ENCODE results near the gene GNRHR. TPM values are rescaled to one million over a fixed set of nuclear protein-coding genes. Genes with fewer than 3 reads are reported as not detected.
"Not testable (repeated sequence)": the region's sequence is repeated elsewhere in the genome, so short reads cannot be mapped to it uniquely, and the experiment has no call there.

The GNRHR gene
- total and polyA plus RNA-seq, 8 donors = not detected

GRCh38 chr4:67764183-67764582, 10.0 kb upstream of the GNRHR start:
- FAIRE-seq (no peak), ATAC-seq (no peak), DNase-seq (no peak)
- no peaks in the 10 kb centered on the region for H3K9me3 ChIP-seq
- H3K4me3 ChIP-seq = no peak overlapping the region
- H3K36me3 ChIP-seq = no peaks in the 10 kb centered on the region
- TF ChIP-seq CTCF (IDR thresholded peaks at IDR 0.05) = no peak
- H3K27ac ChIP-seq = no peak overlapping the region
- H3K4me1 ChIP-seq = no peaks in the 10 kb centered on the region
- H3K27me3 ChIP-seq = no peaks in the 10 kb centered on the region
- intact Hi-C loops (cut with DNase I) = no loop called here

- intact Hi-C loops (cut with DNase I) = no loop called here
- Histone ChIP-seq H3K27ac (no peak overlapping the region), H3K4me3 (no peak overlapping the region), H3K27me3 (no peaks in the 10 kb centered on the region), H3K4me1 (no peaks in the 10 kb centered on the region), H3K9me3 (no peaks in the 10 kb centered on the region), H3K36me3 (no peaks in the 10 kb centered on the region)
- FAIRE-seq (no peak), ATAC-seq (no peak), DNase-seq (no peak)
- WGBS, 2 donors = 51 to 57% methylated on average over 3 of the region's 3 CpGs
- no peak for TF ChIP-seq CTCF (IDR thresholded peaks at IDR 0.05)
Measured at GRCh38 chr4:67762086-67762485, 7.9 kb upstream of the GNRHR start.

GRCh38 chr4:67756991-67757390, 2.8 kb upstream of the GNRHR start:
- H3K4me3 ChIP-seq; H3K27me3 ChIP-seq; H3K36me3 ChIP-seq; DNase-seq; FAIRE-seq; H3K9me3 ChIP-seq; H3K27ac ChIP-seq; H3K4me1 ChIP-seq; intact Hi-C loops (cut with DNase I); ATAC-seq: not testable (repeated sequence)
- WGBS, 2 donors = 60 to 68% methylated on average over 6 of the region's 6 CpGs

- DNase-seq (no peak), FAIRE-seq (no peak), ATAC-seq (no peak)
- Histone ChIP-seq H3K36me3 (no peaks in the 10 kb centered on the region), H3K4me3 (no peak overlapping the region), H3K4me1 (no peaks in the 10 kb centered on the region), H3K27ac (no peak overlapping the region), H3K27me3 (no peaks in the 10 kb centered on the region), H3K9me3 (no peaks in the 10 kb centered on the region)
- 67 to 75% methylated on average over 1 of the region's 1 CpG for WGBS, 2 donors
- intact Hi-C loops (cut with DNase I) = no loop called here
- TF ChIP-seq CTCF (IDR thresholded peaks at IDR 0.05) = no peak
Measured at GRCh38 chr4:67755974-67756373, 1.8 kb upstream of the GNRHR start.

- intact Hi-C loops (cut with DNase I) = no loop called here
Measured at GRCh38 chr4:67751260-67751659, 2.9 kb downstream of the GNRHR start.

More at GRCh38 chr4:67751260-67751659, 2.9 kb downstream of the GNRHR start:
- DNase-seq (no peak), FAIRE-seq (no peak), ATAC-seq (no peak)
- Histone ChIP-seq H3K4me1 (no peaks in the 10 kb centered on the region), H3K4me3 (no peak overlapping the region), H3K36me3 (no peaks in the 10 kb centered on the region), H3K9me3 (no peaks in the 10 kb centered on the region), H3K27me3 (no peaks in the 10 kb centered on the region), H3K27ac (no peak overlapping the region)
- WGBS, 2 donors = 88 to 91% methylated on average over 1 of the region's 1 CpG
- TF ChIP-seq CTCF (IDR thresholded peaks at IDR 0.05) = no peak
